ENCODE results near the gene FAM114A1.

Gene FAM114A1

GRCh38 chr4:38832624-38833528, 34.7 kb upstream of the FAM114A1 start:
- Histone ChIP-seq H3K4me1 (ENCODE audit: control insufficient read depth in 1 of 2, insufficient read depth in 2 of 2, low read length in 2 of 2) (no peaks in the 10 kb centered on the region), H3K27me3 (ENCODE audit: control insufficient read depth in 1 of 2, insufficient read depth in 2 of 2, low read length in 2 of 2) (no peaks in the 10 kb centered on the region), H3K9me3 (ENCODE audit: control insufficient read depth in 1 of 2, low read length in 2 of 2) (peaks cover 6 to 16% of the 10 kb centered on the region in 2 donors), H3K4me3 (ENCODE audit: low read depth in 1 of 2, low read length in 2 of 2) (no peak overlapping the region), H3K9ac (ENCODE audit: low read depth in 1 of 2, low read length in 2 of 2) (no peak overlapping the region), H3K36me3 (ENCODE audit: control insufficient read depth in 1 of 2, insufficient read depth in 2 of 2, low read length in 2 of 2) (no peaks in the 10 kb centered on the region), H3K27ac (ENCODE audit: low read depth, low read length) (no peak overlapping the region)

DNA sequence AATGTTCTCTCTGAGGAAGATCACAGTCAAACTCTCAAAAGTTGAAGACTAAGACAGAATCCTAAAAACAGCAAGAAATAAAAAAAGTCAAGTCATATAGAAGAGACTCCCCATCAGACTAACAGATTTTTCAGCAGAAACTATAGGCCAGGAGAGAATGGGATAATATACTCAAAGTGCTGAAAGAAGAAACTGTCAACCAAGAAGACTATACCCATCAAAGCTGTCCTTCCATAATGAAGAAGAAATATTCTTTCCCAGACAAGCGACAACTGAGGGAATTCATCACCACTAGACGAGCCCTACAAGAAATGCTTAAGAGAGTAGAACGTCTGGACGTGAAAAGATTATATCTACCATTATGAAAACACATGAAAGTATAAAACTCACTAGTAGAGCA, 33.0 kb upstream of the FAM114A1 start:
- H3K36me3 ChIP-seq (ENCODE audit: control insufficient read depth in 1 of 2, insufficient read depth in 2 of 2, low read length in 2 of 2) = no peaks in the 10 kb centered on the region

DNA sequence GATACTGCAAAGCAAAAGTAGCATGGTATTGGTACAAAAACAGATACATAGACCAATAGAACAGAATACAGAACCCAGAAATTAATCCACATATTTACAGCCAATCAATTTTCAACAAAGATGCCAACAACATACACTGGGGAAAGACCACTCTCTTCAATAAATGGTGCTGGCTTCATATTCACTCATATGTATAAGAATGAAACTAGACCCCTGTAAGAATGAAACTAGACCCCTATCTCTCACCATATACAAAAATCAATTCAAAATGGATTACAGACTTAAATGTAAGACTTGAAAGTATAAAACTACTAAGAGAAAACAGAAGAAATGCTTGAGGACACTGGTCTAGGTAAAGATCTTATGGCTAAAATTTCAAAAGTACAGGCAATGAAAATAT, 30.3 kb upstream of the FAM114A1 start:
- Histone ChIP-seq H3K27me3 (ENCODE audit: control insufficient read depth in 1 of 2, insufficient read depth in 2 of 2, low read length in 2 of 2) (no peaks in the 10 kb centered on the region), H3K27ac (ENCODE audit: low read depth, low read length) (no peak overlapping the region), H3K9ac (ENCODE audit: low read depth in 1 of 2, low read length in 2 of 2) (no peak overlapping the region), H3K4me3 (ENCODE audit: low read depth in 1 of 2, low read length in 2 of 2) (no peak overlapping the region), H3K4me1 (ENCODE audit: control insufficient read depth in 1 of 2, insufficient read depth in 2 of 2, low read length in 2 of 2) (no peaks in the 10 kb centered on the region), H3K36me3 (ENCODE audit: control insufficient read depth in 1 of 2, insufficient read depth in 2 of 2, low read length in 2 of 2) (no peaks in the 10 kb centered on the region), H3K9me3 (ENCODE audit: control insufficient read depth in 1 of 2, low read length in 2 of 2) (peaks cover 6 to 10% of the 10 kb centered on the region in 2 donors)

More for the DNA sequence above, 33.0 kb upstream of the FAM114A1 start:
- Histone ChIP-seq H3K27ac (ENCODE audit: low read depth, low read length) (no peak overlapping the region), H3K9me3 (ENCODE audit: control insufficient read depth in 1 of 2, low read length in 2 of 2) (peaks cover 6 to 16% of the 10 kb centered on the region in 2 donors), H3K4me1 (ENCODE audit: control insufficient read depth in 1 of 2, insufficient read depth in 2 of 2, low read length in 2 of 2) (no peaks in the 10 kb centered on the region), H3K27me3 (ENCODE audit: control insufficient read depth in 1 of 2, insufficient read depth in 2 of 2, low read length in 2 of 2) (no peaks in the 10 kb centered on the region), H3K4me3 (ENCODE audit: low read depth in 1 of 2, low read length in 2 of 2) (no peak overlapping the region), H3K9ac (ENCODE audit: low read depth in 1 of 2, low read length in 2 of 2) (no peak overlapping the region)

- Histone ChIP-seq H3K4me1 (ENCODE audit: control insufficient read depth in 1 of 2, insufficient read depth in 2 of 2, low read length in 2 of 2) (no peaks in the 10 kb centered on the region), H3K9ac (ENCODE audit: low read depth in 1 of 2, low read length in 2 of 2) (no peak overlapping the region), H3K9me3 (ENCODE audit: control insufficient read depth in 1 of 2, low read length in 2 of 2) (peaks cover 6 to 10% of the 10 kb centered on the region in 2 donors), H3K27ac (ENCODE audit: low read depth, low read length) (no peak overlapping the region), H3K4me3 (ENCODE audit: low read depth in 1 of 2, low read length in 2 of 2) (no peak overlapping the region), H3K36me3 (ENCODE audit: control insufficient read depth in 1 of 2, insufficient read depth in 2 of 2, low read length in 2 of 2) (no peaks in the 10 kb centered on the region), H3K27me3 (ENCODE audit: control insufficient read depth in 1 of 2, insufficient read depth in 2 of 2, low read length in 2 of 2) (no peaks in the 10 kb centered on the region)
These were observed 29.8 kb upstream of the FAM114A1 start for GRCh38 chr4:38837849-38838248.

- H3K4me1 ChIP-seq (ENCODE audit: control insufficient read depth in 1 of 2, insufficient read depth in 2 of 2, low read length in 2 of 2) = no peaks in the 10 kb centered on the region
- H3K9ac ChIP-seq (ENCODE audit: low read depth in 1 of 2, low read length in 2 of 2) = no peak overlapping the region
- H3K27ac ChIP-seq (ENCODE audit: low read depth, low read length) = no peak overlapping the region
- no peak overlapping the region for H3K4me3 ChIP-seq (ENCODE audit: low read depth in 1 of 2, low read length in 2 of 2)
- H3K36me3 ChIP-seq (ENCODE audit: control insufficient read depth in 1 of 2, insufficient read depth in 2 of 2, low read length in 2 of 2) = no peaks in the 10 kb centered on the region
- no peaks in the 10 kb centered on the region for H3K9me3 ChIP-seq (ENCODE audit: control insufficient read depth in 1 of 2, low read length in 2 of 2)
- no peaks in the 10 kb centered on the region for H3K27me3 ChIP-seq (ENCODE audit: control insufficient read depth in 1 of 2, insufficient read depth in 2 of 2, low read length in 2 of 2)
These were observed 24.6 kb upstream of the FAM114A1 start for GRCh38 chr4:38842994-38843393.

DNA sequence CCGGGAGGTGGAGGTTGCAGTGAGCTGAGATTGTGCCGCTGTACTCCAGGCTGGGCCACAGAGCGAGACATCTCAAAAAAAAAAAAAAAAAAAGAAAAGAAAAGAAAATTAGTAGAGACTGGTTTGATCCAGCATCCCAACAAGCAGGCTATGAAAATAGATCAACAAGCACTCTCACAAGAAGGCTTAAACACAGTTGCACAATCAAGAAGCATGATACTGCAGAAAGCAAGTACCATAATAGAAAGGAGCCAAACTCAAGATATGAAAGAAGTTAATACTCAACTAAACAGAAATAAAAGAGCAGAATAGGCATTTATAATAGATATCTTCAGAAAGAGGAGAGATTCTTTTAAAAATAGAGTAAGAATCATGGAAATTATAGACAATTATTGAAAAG, 21.6 kb upstream of the FAM114A1 start:
- Histone ChIP-seq H3K4me1 (ENCODE audit: control insufficient read depth in 1 of 2, insufficient read depth in 2 of 2, low read length in 2 of 2) (no peaks in the 10 kb centered on the region), H3K9ac (ENCODE audit: low read depth in 1 of 2, low read length in 2 of 2) (no peak overlapping the region), H3K27me3 (ENCODE audit: control insufficient read depth in 1 of 2, insufficient read depth in 2 of 2, low read length in 2 of 2) (no peaks in the 10 kb centered on the region), H3K36me3 (ENCODE audit: control insufficient read depth in 1 of 2, insufficient read depth in 2 of 2, low read length in 2 of 2) (no peaks in the 10 kb centered on the region), H3K27ac (ENCODE audit: low read depth, low read length) (no peak overlapping the region), H3K4me3 (ENCODE audit: low read depth in 1 of 2, low read length in 2 of 2) (no peak overlapping the region), H3K9me3 (ENCODE audit: control insufficient read depth in 1 of 2, low read length in 2 of 2) (no peaks in the 10 kb centered on the region)

GRCh38 chr4:38855466-38855865, 12.1 kb upstream of the FAM114A1 start:
- Histone ChIP-seq H3K27ac (ENCODE audit: low read depth, low read length) (no peak overlapping the region), H3K4me1 (ENCODE audit: control insufficient read depth in 1 of 2, insufficient read depth in 2 of 2, low read length in 2 of 2) (peaks cover 0 to 6% of the 10 kb centered on the region in 2 donors), H3K36me3 (ENCODE audit: control insufficient read depth in 1 of 2, insufficient read depth in 2 of 2, low read length in 2 of 2) (no peaks in the 10 kb centered on the region), H3K4me3 (ENCODE audit: low read depth in 1 of 2, low read length in 2 of 2) (no peak overlapping the region), H3K9me3 (ENCODE audit: control insufficient read depth in 1 of 2, low read length in 2 of 2) (no peaks in the 10 kb centered on the region), H3K9ac (ENCODE audit: low read depth in 1 of 2, low read length in 2 of 2) (peak overlapping the region in 1 of 2 donors; percentile 57), H3K27me3 (ENCODE audit: control insufficient read depth in 1 of 2, insufficient read depth in 2 of 2, low read length in 2 of 2) (no peaks in the 10 kb centered on the region)

- Histone ChIP-seq H3K36me3 (ENCODE audit: control insufficient read depth in 1 of 2, insufficient read depth in 2 of 2, low read length in 2 of 2) (no peaks in the 10 kb centered on the region), H3K4me3 (ENCODE audit: low read depth in 1 of 2, low read length in 2 of 2) (peak overlapping the region; percentile 12 to 51), H3K4me1 (ENCODE audit: control insufficient read depth in 1 of 2, insufficient read depth in 2 of 2, low read length in 2 of 2) (peaks cover 0 to 6% of the 10 kb centered on the region in 2 donors), H3K9me3 (ENCODE audit: control insufficient read depth in 1 of 2, low read length in 2 of 2) (no peaks in the 10 kb centered on the region), H3K27me3 (ENCODE audit: control insufficient read depth in 1 of 2, insufficient read depth in 2 of 2, low read length in 2 of 2) (no peaks in the 10 kb centered on the region), H3K9ac (ENCODE audit: low read depth in 1 of 2, low read length in 2 of 2) (peak overlapping the region; percentile 0 to 57), H3K27ac (ENCODE audit: low read depth, low read length) (no peak overlapping the region)
These were observed 11.6 kb upstream of the FAM114A1 start for GRCh38 chr4:38856046-38856445.

DNA sequence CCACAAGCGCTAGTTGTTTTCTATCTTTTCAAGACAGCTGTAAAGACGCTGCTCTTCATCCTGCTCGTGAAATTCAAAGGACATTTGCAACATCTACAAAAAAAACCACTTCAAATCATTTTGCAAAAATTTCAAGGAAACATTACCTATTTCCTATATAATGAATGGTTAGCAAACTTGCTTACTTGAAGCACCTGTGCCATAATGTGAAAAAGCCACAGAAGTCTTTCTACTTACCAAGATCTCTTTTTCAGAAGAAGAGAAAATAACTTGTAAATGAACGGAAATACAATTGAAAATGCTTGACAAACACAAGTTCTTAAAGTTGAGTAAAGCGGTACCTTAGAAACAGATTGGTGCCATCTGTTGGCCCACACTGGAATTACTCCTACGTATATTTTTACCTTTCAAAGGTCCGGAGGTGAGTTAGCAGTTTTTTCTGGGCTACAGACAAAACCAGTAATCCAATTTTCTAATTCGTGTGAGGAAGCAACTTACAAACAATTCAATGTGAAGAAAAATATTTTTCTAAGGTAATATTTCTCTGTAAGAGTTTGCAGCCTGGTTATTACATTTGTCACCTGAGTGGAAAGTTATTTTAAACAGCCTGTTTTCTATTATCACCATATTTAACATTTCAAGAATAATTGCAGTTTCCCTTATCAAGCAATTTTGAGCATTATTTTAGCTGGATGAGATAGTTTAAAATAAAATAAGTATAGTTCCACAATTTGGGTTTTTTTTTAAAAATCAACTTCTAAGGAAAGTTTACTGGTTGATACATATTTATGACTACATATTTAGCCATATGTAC, 10.9 kb upstream of the FAM114A1 start, which contains the start of gene TLR6:
Gene TLR6 (minus strand): TSS at position 294 of the 814 bp plus-strand sequence. CDS start 27,344 bp downstream, outside the sequence.
- no peaks in the 10 kb centered on the region for H3K9me3 ChIP-seq (ENCODE audit: control insufficient read depth in 1 of 2, low read length in 2 of 2)
- H3K9ac ChIP-seq (ENCODE audit: low read depth in 1 of 2, low read length in 2 of 2) = peak within 1 kb of the TSS; percentile 0 to 57
- H3K36me3 ChIP-seq (ENCODE audit: control insufficient read depth in 1 of 2, insufficient read depth in 2 of 2, low read length in 2 of 2) = no peaks in the 10 kb centered on the region
- H3K27me3 ChIP-seq (ENCODE audit: control insufficient read depth in 1 of 2, insufficient read depth in 2 of 2, low read length in 2 of 2) = no peaks in the 10 kb centered on the region
- peaks cover 0 to 6% of the 10 kb centered on the region in 2 donors for H3K4me1 ChIP-seq (ENCODE audit: control insufficient read depth in 1 of 2, insufficient read depth in 2 of 2, low read length in 2 of 2)
- peak within 1 kb of the TSS; percentile 12 to 51 for H3K4me3 ChIP-seq (ENCODE audit: low read depth in 1 of 2, low read length in 2 of 2)
- peak within 1 kb of the TSS; percentile 35 for H3K27ac ChIP-seq (ENCODE audit: low read depth, low read length)
